Skeletal muscle cell (primary cell): Measurements from ENCODE around the gene MRPL14.

Experiments used
- DNase-seq: peaks from one replicate; pipeline ENCODE4 v3.0.0-alpha.2; 2010; ENCODE audit warnings: low read depth
- H3K4me3 ChIP-seq: 2 replicates; pipeline ENCODE4 v1.5.1; 2011; ENCODE audit warnings: low read depth, mild to moderate bottlenecking, control low read depth, low read length, moderate library complexity

Gene MRPL14

GRCh38 chr6:44086931-44087574 is 40.2 kb downstream of the MRPL14 start:
- no peak for DNase-seq
- H3K4me3 ChIP-seq: no peak overlapping the region

- no peak overlapping the region for H3K4me3 ChIP-seq
- DNase-seq: no peak
Measured at GRCh38 chr6:44085219-44085618, 42.0 kb downstream of the MRPL14 start.

DNA sequence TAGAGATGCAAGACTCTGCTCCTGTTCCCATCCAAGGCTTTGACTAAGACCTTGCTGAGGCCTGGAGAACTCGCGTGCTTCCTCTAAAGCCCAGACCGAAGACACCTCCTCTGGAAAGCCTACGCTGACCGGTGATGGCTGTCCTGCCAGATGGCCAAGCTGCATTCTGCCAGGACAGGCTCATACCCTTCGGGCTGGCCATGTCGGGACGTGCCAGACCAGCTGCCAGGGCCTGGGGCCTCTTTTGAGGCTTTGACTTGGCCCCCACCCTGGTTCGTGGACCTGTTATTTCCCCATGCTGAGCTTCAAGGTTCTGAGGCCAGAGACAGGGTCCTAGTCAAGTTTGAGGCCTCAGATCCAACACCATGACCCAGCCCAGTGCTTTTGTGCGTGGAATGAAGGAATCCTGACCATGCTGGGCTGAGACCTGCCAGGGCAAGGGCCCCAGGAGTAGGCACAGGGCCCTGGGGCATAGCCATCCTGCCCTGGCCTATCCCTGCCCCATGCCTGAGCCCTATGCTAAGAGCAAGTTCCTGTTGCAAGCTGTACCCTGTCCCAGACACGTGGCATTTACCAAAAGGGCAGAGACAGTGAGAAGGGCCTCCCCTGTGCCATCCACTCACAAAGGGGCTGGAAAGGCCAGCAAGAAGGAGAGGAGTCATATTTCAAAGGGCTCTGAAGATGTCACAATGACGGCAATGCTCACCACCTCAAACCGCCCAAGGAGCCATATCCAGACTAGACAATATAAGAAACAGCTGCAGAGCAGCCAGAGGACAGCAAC is 42.8 kb downstream of the MRPL14 start:
- peak; percentile 69 for DNase-seq
- H3K4me3 ChIP-seq: no peak overlapping the region

- DNase-seq: no peak
- H3K4me3 ChIP-seq: no peak overlapping the region
Measured at GRCh38 chr6:44082872-44083321, 44.4 kb downstream of the MRPL14 start.

GRCh38 chr6:44081753-44082152 is 45.5 kb downstream of the MRPL14 start:
- no peak overlapping the region for H3K4me3 ChIP-seq
- DNase-seq: no peak

GRCh38 chr6:44080561-44081521 is 46.4 kb downstream of the MRPL14 start:
- no peak for DNase-seq
- H3K4me3 ChIP-seq: no peak overlapping the region

GRCh38 chr6:44079672-44080071 is 47.6 kb downstream of the MRPL14 start:
- H3K4me3 ChIP-seq: no peak overlapping the region
- DNase-seq: no peak

GRCh38 chr6:44078827-44079671 is 48.2 kb downstream of the MRPL14 start:
- DNase-seq: no peak
- no peak overlapping the region for H3K4me3 ChIP-seq

- no peak overlapping the region for H3K4me3 ChIP-seq
- no peak for DNase-seq
Measured at GRCh38 chr6:44078219-44078826, 48.9 kb downstream of the MRPL14 start.

- DNase-seq: no peak
Measured at GRCh38 chr6:44077214-44077946, 49.9 kb downstream of the MRPL14 start.

DNA sequence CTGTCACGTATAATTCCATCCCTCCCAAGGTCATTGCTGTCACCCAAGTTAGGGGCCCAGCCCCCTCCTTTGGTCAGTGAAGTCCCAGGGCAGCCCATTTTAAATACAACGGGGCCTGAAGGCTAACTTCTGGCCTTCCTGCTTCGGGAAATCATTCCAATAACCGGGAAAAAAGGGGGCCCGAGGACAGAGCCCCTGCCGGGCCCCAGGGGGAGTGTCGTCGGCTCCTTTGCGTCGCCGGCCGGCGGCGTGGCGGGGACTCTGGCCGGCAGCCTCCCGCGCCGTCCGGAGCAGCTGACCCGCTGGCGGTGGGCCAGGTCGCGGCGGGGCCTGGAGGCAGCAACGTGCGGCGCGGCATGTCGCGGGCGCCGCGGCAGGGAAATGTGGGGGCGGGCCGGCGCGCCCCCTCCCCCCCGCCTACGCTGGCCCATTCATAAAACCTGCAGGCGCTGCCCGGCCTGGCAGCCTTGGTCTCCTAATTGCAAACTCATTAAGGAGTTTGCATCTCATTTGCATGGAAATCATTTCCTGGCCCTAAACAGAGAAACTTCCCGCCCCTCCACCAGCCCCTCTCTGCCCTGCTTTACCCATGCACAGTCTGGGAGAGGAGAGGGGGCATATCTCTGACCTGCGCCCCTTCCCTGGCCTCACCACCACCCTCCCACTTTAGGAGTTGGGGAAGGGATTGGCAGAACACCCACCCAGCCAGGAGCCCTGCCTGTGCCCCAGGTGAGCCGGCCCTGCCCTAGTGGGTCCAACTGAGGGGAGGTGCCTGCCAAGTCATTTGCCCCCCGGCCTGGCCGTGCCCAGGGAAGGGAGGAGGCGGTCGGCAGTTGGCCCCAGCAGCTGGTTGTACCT is 50.7 kb downstream of the MRPL14 start:
- no peak for DNase-seq
- H3K4me3 ChIP-seq: no peak overlapping the region

More at GRCh38 chr6:44077214-44077946, 49.9 kb downstream of the MRPL14 start:
- H3K4me3 ChIP-seq: no peak overlapping the region

DNA sequence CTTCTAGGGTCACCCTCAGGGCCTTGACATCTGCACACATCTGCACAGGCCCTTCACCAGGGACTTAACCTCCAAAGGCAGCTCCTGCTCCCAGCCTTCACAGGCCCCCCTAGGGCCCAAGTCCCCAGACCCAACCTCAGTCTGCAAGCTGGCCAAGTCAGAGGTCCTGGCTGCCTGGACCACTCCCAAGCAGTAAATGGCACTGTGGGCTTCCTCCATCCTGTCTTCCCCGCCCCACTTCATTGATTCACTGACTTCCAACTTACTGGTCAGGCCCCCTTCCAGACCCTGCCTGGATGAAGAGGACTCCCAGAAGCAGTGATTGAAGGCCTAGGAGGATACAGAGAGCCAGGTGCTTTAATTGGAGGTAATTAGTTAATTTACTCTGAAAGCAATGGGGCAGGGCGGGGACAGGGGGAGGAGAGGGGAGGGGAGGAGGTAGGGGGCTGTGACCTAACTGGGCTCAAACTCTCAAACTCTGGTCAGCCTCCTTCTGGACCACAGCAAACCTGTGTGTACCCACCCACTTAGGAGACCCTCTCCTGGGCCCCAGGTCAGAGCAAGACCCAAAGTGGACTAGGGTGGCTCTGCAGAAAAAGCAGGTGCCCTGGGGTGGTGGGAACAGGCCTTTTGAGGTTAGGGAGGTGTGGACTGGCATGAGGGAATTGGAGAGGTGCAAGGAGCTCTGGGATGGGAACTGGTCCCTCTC is 51.5 kb downstream of the MRPL14 start:
- DNase-seq: no peak
- H3K4me3 ChIP-seq: no peak overlapping the region

GRCh38 chr6:44074813-44075646 is 52.2 kb downstream of the MRPL14 start:
- no peak overlapping the region for H3K4me3 ChIP-seq
- DNase-seq: no peak

- DNase-seq: no peak
- no peak overlapping the region for H3K4me3 ChIP-seq
Measured at GRCh38 chr6:44074439-44074812, 52.8 kb downstream of the MRPL14 start.

GRCh38 chr6:44073612-44074438 is 53.4 kb downstream of the MRPL14 start:
- no peak for DNase-seq
- peak overlapping the region; percentile 23 for H3K4me3 ChIP-seq
